ENCODE measurements around the gene ZSCAN23.

The ZSCAN23 gene

DNA sequence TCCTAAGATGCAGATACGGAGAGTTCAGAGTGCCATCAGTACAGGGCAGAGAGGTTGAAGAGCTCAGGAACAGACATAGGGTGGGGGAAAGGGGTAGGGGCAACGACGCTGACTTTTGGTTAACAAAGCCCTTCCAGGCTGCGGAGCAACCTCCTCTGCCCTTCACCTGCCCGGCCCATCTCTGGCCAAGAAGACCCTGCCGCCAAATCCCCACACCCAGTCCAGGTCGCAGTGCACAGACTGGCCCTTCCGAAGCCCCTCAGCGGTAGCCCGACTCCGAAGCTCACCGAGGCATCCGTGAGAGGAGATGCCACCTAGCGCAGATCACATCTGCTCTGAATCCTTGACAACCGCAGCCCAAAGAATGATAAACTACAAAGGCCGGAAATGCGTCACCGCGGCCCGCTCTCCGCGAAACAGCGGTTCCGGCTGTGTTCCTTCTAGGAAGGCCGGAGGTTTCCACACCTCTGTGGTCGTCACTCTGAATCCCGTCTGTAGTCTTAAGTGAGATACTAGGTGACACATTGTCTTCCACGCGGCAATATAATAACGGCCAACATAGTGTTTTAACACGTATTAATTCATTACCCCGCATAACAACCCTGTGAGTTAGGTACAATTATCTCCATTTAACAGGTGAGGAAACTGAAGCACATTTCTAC lies at the start of gene ZSCAN23:
Gene ZSCAN23, minus strand, starts transcription at position 380 of the 662 bp plus-strand sequence. CDS start 7,225 bp downstream, outside the sequence.
- TF ChIP-seq MYC (IDR thresholded peaks at IDR 0.05; ENCODE audit: low read depth, low read length) (peak; percentile 86), POLR2A (IDR thresholded peaks at IDR 0.05; ENCODE audit: extremely low read depth, insufficient read length) (peak; percentile 76)
- TF ChIP-seq, protein P1, sequence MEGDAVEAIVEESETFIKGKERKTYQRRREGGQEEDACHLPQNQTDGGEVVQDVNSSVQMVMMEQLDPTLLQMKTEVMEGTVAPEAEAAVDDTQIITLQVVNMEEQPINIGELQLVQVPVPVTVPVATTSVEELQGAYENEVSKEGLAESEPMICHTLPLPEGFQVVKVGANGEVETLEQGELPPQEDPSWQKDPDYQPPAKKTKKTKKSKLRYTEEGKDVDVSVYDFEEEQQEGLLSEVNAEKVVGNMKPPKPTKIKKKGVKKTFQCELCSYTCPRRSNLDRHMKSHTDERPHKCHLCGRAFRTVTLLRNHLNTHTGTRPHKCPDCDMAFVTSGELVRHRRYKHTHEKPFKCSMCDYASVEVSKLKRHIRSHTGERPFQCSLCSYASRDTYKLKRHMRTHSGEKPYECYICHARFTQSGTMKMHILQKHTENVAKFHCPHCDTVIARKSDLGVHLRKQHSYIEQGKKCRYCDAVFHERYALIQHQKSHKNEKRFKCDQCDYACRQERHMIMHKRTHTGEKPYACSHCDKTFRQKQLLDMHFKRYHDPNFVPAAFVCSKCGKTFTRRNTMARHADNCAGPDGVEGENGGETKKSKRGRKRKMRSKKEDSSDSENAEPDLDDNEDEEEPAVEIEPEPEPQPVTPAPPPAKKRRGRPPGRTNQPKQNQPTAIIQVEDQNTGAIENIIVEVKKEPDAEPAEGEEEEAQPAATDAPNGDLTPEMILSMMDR (IDR thresholded peaks at IDR 0.05; ENCODE audit: low read depth, low read length) = no peak
- TF ChIP-seq, protein P2, sequence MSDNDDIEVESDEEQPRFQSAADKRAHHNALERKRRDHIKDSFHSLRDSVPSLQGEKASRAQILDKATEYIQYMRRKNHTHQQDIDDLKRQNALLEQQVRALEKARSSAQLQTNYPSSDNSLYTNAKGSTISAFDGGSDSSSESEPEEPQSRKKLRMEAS (IDR thresholded peaks at IDR 0.05; ENCODE audit: low read depth, low read length) = peak; percentile 82
- peak; percentile 95 for DNase-seq (ENCODE audit: low read depth)
- peak within 1 kb of the TSS; percentile 89 for H3K4me3 ChIP-seq (ENCODE audit: low read depth, low read length)

DNA sequence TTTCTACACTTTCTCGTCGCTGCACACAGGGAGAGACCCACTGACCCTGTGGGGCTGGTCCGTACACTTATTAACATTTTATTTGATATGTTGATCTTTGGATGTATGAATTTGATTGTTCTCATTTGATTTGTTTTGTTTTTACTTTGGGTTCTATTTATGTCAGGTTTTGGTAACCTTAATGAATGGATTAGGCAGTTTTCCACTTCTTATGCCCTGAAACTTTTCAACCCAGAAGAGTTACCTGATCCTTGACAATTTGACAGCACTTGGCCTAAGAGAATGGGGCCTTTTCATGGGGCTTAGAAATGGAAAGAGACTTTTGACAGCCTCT lies 48.7 kb upstream of the ZSCAN23 start:
- peak; percentile 32 for DNase-seq (ENCODE audit: low read depth)
- peak overlapping the region; percentile 67 for H3K4me3 ChIP-seq (ENCODE audit: low read depth, low read length)
- TF ChIP-seq, protein P2 (IDR thresholded peaks at IDR 0.05; ENCODE audit: low read depth, low read length) = no peak; the same call in 1 of the 2 replicates
- no peak for TF ChIP-seq POLR2A (IDR thresholded peaks at IDR 0.05; ENCODE audit: extremely low read depth, insufficient read length)
- no peak for TF ChIP-seq MYC (IDR thresholded peaks at IDR 0.05; ENCODE audit: low read depth, low read length)
- TF ChIP-seq, protein P1 (IDR thresholded peaks at IDR 0.05; ENCODE audit: low read depth, low read length) = no peak

DNA sequence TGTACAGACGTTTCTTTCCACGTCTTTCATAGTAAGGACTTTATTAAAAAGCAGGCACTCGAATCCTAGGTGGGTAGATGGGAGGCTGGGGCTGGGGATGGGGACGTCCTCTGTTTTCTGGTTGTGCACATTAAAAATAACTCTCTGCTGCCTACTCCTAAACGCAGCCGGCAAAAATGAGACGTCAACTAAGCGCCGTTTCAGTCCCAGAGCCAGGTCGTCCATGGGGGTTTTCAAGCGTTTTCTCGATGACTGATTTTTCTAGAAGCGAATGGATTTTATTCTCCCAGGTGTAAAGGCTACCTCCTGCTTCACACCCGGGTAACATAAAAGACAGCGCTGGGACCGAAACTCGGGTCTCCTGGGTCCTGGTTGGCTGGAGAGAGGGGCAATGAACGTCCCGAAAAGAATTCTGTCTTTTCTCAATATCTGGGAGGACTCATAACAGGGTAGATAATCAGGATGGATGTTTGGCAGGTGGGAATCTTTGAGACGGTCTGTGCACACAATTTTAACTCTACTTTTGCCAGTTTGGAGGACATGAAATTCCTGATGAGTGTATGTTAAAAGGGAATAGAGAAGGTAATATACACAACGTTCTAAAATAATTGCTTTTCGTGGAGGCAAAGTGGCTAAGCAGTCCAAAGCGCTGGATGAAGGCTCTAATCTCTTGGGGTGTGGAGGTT lies 47.1 kb upstream of the ZSCAN23 start:
- DNase-seq (ENCODE audit: low read depth) = peak; percentile 22
- peak overlapping the region; percentile 77 for H3K4me3 ChIP-seq (ENCODE audit: low read depth, low read length)
- TF ChIP-seq MYC (IDR thresholded peaks at IDR 0.05; ENCODE audit: low read depth, low read length) (no peak), POLR2A (IDR thresholded peaks at IDR 0.05; ENCODE audit: extremely low read depth, insufficient read length) (no peak)
- TF ChIP-seq, protein P2 (IDR thresholded peaks at IDR 0.05; ENCODE audit: low read depth, low read length) = no peak
- TF ChIP-seq, protein P1 (IDR thresholded peaks at IDR 0.05; ENCODE audit: low read depth, low read length) = no peak

DNA sequence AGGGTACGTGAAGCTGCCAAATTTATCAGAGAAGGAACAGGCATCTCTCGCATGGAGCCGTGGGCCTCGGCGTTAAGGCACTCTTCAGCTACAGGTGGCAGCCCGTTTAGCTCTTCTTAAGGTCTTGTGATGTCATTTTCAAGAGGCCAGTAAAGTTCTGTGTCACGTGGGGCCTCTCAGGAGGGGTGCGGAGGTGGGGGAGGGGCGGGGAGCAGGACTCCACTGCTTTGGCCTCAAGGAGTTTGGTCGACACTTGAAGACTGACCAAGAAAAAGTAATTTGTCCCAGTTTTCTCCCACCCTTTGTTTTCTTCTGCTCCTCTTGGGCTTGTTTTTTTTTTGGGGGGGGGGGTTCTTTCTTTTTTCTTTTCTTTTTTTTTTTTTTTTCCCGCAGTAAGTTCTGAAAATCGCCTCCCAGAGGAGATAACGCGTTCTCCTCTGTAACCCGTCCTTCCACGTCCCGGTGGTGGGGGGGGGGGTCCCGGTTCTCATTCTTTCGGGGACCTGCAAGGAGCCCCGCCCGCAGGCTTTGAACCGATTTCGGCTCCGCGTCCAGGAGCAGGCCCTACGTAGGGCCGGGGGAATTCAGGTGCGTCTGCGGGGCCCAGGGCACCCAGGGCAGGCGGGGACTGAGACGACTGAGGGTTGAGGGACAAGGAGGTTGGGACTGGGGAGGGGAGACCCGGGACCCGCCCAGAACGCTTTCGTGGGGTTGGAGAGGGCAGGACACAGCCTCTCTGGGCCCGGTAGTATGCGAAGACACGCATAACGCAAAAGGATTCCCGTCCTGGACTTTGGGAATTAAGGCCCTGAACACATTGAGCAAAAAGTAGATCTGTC lies 46.3 kb upstream of the ZSCAN23 start:
- peak; percentile 95 for DNase-seq (ENCODE audit: low read depth)
- TF ChIP-seq, protein P1 (IDR thresholded peaks at IDR 0.05; ENCODE audit: low read depth, low read length) = no peak
- TF ChIP-seq, protein P2 (IDR thresholded peaks at IDR 0.05; ENCODE audit: low read depth, low read length) = peak; percentile 91
- peak; percentile 48 for TF ChIP-seq POLR2A (IDR thresholded peaks at IDR 0.05; ENCODE audit: extremely low read depth, insufficient read length)
- H3K4me3 ChIP-seq (ENCODE audit: low read depth, low read length) = peak overlapping the region; percentile 77

DNA sequence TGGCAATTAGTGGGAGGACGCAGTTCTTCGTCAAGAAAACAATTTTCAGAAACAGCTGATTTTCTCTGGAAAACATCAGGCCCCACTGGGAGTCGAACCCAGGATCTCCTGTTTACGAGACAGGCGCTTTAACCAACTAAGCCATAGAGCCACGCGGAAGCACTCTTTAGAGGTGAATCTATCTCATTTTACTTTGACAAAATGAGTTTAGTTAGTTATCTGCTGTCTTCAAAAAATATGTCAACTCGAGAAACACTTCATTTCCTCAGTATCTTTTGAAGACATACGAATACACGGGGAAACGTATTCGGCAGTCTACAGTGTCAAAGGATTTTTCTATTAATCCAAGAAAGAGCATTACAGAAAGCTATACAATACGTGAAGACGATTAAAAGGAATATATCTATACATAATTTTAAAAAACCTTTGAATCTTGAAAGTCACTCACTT lies 45.6 kb upstream of the ZSCAN23 start:
- peak; percentile 86 for DNase-seq (ENCODE audit: low read depth)
- TF ChIP-seq, protein P2 (IDR thresholded peaks at IDR 0.05; ENCODE audit: low read depth, low read length) = peak; percentile 51; the same call in 1 of the 2 replicates
- no peak for TF ChIP-seq POLR2A (IDR thresholded peaks at IDR 0.05; ENCODE audit: extremely low read depth, insufficient read length)
- peak overlapping the region; percentile 77 for H3K4me3 ChIP-seq (ENCODE audit: low read depth, low read length)

All from NB4 (cell line).